ENCODE measurements around the gene BOLL. TPM values are rescaled to one million over a fixed set of nuclear protein-coding genes. Genes with fewer than 3 reads are reported as not detected.

The BOLL gene
- total RNA-seq, 4 donors from 2014 or later, result not detected

GRCh38 chr2:197821550-197822289, 36.6 kb upstream of the BOLL start:
- no peak overlapping the region for H3K27ac ChIP-seq
- H3K9me3 ChIP-seq, result no peaks in the 10 kb centered on the region
- intact Hi-C loops (cut with DNase I; ENCODE audit: low total_unique reads), result no loop called here
- no peaks in the 10 kb centered on the region for H3K36me3 ChIP-seq
- H3K4me3 ChIP-seq, result no peak overlapping the region
- H3K27me3 ChIP-seq, result no peaks in the 10 kb centered on the region
- TF ChIP-seq CTCF (IDR thresholded peaks at IDR 0.05), result no peak
- no peak for TF ChIP-seq POLR2A (IDR thresholded peaks at IDR 0.05)
- no peak for DNase-seq
- no peaks in the 10 kb centered on the region for H3K4me1 ChIP-seq

- Histone ChIP-seq H3K9me3 (no peaks in the 10 kb centered on the region), H3K36me3 (no peaks in the 10 kb centered on the region), H3K27me3 (no peaks in the 10 kb centered on the region), H3K27ac (no peak overlapping the region), H3K4me1 (no peaks in the 10 kb centered on the region), H3K4me3 (no peak overlapping the region)
- DNase-seq, result no peak
- TF ChIP-seq CTCF (IDR thresholded peaks at IDR 0.05), result no peak
- no peak for TF ChIP-seq POLR2A (IDR thresholded peaks at IDR 0.05)
- intact Hi-C loops (cut with DNase I; ENCODE audit: low total_unique reads), result no loop called here
Observed at GRCh38 chr2:197814526-197814925, 29.4 kb upstream of the BOLL start.

- no peaks in the 10 kb centered on the region for H3K27me3 ChIP-seq
- DNase-seq, result no peak
- intact Hi-C loops (cut with DNase I; ENCODE audit: low total_unique reads), result no loop called here
- H3K4me3 ChIP-seq, result no peak overlapping the region
- no peaks in the 10 kb centered on the region for H3K36me3 ChIP-seq
- no peak overlapping the region for H3K27ac ChIP-seq
- no peaks in the 10 kb centered on the region for H3K4me1 ChIP-seq
- no peaks in the 10 kb centered on the region for H3K9me3 ChIP-seq
- peak in 3 of 4 experiments; percentile 13 to 56 (median 24) for TF ChIP-seq CTCF (IDR thresholded peaks at IDR 0.05)
- no peak for TF ChIP-seq POLR2A (IDR thresholded peaks at IDR 0.05)
Observed at GRCh38 chr2:197813093-197813787, 28.1 kb upstream of the BOLL start.

- no peak for TF ChIP-seq POLR2A (IDR thresholded peaks at IDR 0.05)
- no peak for TF ChIP-seq CTCF (IDR thresholded peaks at IDR 0.05)
- Histone ChIP-seq H3K27me3 (no peaks in the 10 kb centered on the region), H3K4me1 (no peaks in the 10 kb centered on the region), H3K9me3 (no peaks in the 10 kb centered on the region), H3K36me3 (no peaks in the 10 kb centered on the region), H3K4me3 (no peak overlapping the region), H3K27ac (no peak overlapping the region)
- intact Hi-C loops (cut with DNase I; ENCODE audit: low total_unique reads), result no loop called here
- no peak for DNase-seq
Observed at GRCh38 chr2:197810491-197810890, 25.4 kb upstream of the BOLL start.

- no peak for DNase-seq
- intact Hi-C loops (cut with DNase I; ENCODE audit: low total_unique reads), result no loop called here
- H3K4me1 ChIP-seq, result no peaks in the 10 kb centered on the region
- no peaks in the 10 kb centered on the region for H3K36me3 ChIP-seq
- no peak overlapping the region for H3K4me3 ChIP-seq
- H3K27ac ChIP-seq, result no peak overlapping the region
- H3K27me3 ChIP-seq, result no peaks in the 10 kb centered on the region
- TF ChIP-seq POLR2A (IDR thresholded peaks at IDR 0.05) (no peak), CTCF (IDR thresholded peaks at IDR 0.05) (no peak)
- H3K9me3 ChIP-seq, result no peaks in the 10 kb centered on the region
Observed at GRCh38 chr2:197810016-197810415, 24.9 kb upstream of the BOLL start.
